Nephron (organoid): ENCODE results near the gene WDR18.

Experiments used
- H3K27ac Mint-ChIP-seq, 3 experiments: 2 replicates each; pipeline ENCODE4 v1.8.0; 2020; ENCODE audit warnings: mixed read lengths in 3 of 3, mild to moderate bottlenecking in 2 of 3, moderate library complexity in 1 of 3
- H3K27me3 Mint-ChIP-seq: 2 replicates; pipeline ENCODE4 v1.8.0; 2021; ENCODE audit warnings: low read depth, mild to moderate bottlenecking, moderate library complexity, mixed read lengths
- H3K36me3 Mint-ChIP-seq: 2 replicates; pipeline ENCODE4 v1.8.0; 2020; ENCODE audit warnings: low read depth, mixed read lengths
- H3K4me1 Mint-ChIP-seq: 2 replicates; pipeline ENCODE4 v1.8.0; 2020; ENCODE audit warnings: mixed read lengths
- H3K4me3 Mint-ChIP-seq, 3 experiments: 2 replicates each; pipeline ENCODE4 v1.8.0; 2020; ENCODE audit warnings: mild to moderate bottlenecking in 3 of 3, mixed read lengths in 3 of 3, moderate library complexity in 2 of 3
- H3K9me3 Mint-ChIP-seq: 2 replicates; pipeline ENCODE4 v1.8.0; 2020; ENCODE audit warnings: mixed read lengths
- CTCF ChIP-seq, 3 experiments: fragments of 200-600 bp; sonication (generic); IDR thresholded peaks; one replicate each; pipeline ENCODE4 v1.5.0; 2021; ENCODE audit warnings: antibody characterized with exemption in 3 of 3; ENCODE audit not compliant: unreplicated experiment in 3 of 3

The WDR18 gene

GRCh38 chr19:1042689-1043511 is 58.8 kb downstream of the WDR18 start:
- Mint-ChIP-seq H3K9me3 (no peaks in the 10 kb centered on the region), H3K4me3 (peak overlapping the region in 1 of 3 experiments; percentile 43), H3K27ac (no peak overlapping the region), H3K27me3 (no peaks in the 10 kb centered on the region), H3K4me1 (peaks cover 25% of the 10 kb centered on the region), H3K36me3 (peaks cover 11% of the 10 kb centered on the region)
- no peak for TF ChIP-seq CTCF (IDR thresholded peaks at IDR 0.05; ENCODE audit: unreplicated experiment in 3 of 3)
